H7 (cell line): Measurements from ENCODE around the gene UGT1A5. TPM values are rescaled to one million over a fixed set of nuclear protein-coding genes. Genes with fewer than 3 reads are reported as not detected.

Experiments used
- total RNA-seq: library from RNA; depleted of rRNA; stranded (reverse); fragments of >200 nt; shearing (Covaris generic); gene quantifications from 2 replicates; pipeline ENCODE4 v1.2.3, GENCODE V29; 2014; rRNA removed

UGT1A5 gene
- total RNA-seq, 1 experiment from 2014 or later: not detected

Other genes starting within 250 kb of the UGT1A5 start
- gene USP40, start 146.1 kb upstream of the UGT1A5 start, total RNA-seq: 10.8 and 23.1 TPM in 2 replicates
- 0.22 TPM in 1 of 2 replicates, not detected in the other for gene UGT1A8, start 95.3 kb upstream of the UGT1A5 start, total RNA-seq
- gene UGT1A10, start 76.5 kb upstream of the UGT1A5 start, total RNA-seq: not detected in 2 replicates
- gene UGT1A9, start 41.0 kb upstream of the UGT1A5 start, total RNA-seq: not detected in 2 replicates
- 0.07 TPM in 1 of 2 replicates, not detected in the other for gene UGT1A7, start 31.0 kb upstream of the UGT1A5 start, total RNA-seq
- not detected in 2 replicates for gene UGT1A6, start 20.0 kb upstream of the UGT1A5 start, total RNA-seq
- gene UGT1A4, start 5.8 kb downstream of the UGT1A5 start, total RNA-seq: 0.07 TPM in 1 of 2 replicates, not detected in the other
- not detected in 2 replicates for gene UGT1A3, start 16.1 kb downstream of the UGT1A5 start, total RNA-seq
- gene UGT1A1, start 47.4 kb downstream of the UGT1A5 start, total RNA-seq: not detected in 2 replicates
- not detected in 2 replicates for gene MROH2A, start 65.4 kb downstream of the UGT1A5 start, total RNA-seq
- gene HJURP, start 141.6 kb downstream of the UGT1A5 start, total RNA-seq: 61.6 and 84.5 TPM in 2 replicates
- gene TRPM8, start 204.5 kb downstream of the UGT1A5 start, total RNA-seq: 0.31 TPM in 1 of 2 replicates, not detected in the other